RWPE2 (cell line): ENCODE measurements around the gene RNF150.

ENCODE experiments used
- ATAC-seq: fragments of 200-7000 bp; cut with Tn5 transposase; 3 replicates; pipeline ENCODE4 v1.9.1; 2021; ENCODE audit warnings: low read depth
- DNase-seq: peaks from one replicate; pipeline ENCODE4 v3.0.0-alpha.2; 2020; ENCODE audit warnings: low spot score
- H3K27ac ChIP-seq: fragments of 450-650 bp; 2 replicates; pipeline ENCODE4 v1.5.1; 2017; ENCODE audit warnings: mild to moderate bottlenecking; ENCODE audit not compliant: poor library complexity, severe bottlenecking
- H3K27me3 ChIP-seq: fragments of 250-450 bp; sonication (Bioruptor Pico); 2 replicates; pipeline ENCODE4 v1.5.1; 2021; ENCODE audit warnings: mild to moderate bottlenecking, moderate library complexity; ENCODE audit not compliant: insufficient read depth, poor library complexity, severe bottlenecking
- H3K36me3 ChIP-seq: fragments of 250-450 bp; sonication (Bioruptor Pico); 2 replicates; pipeline ENCODE4 v1.5.1; 2020; ENCODE audit warnings: low read depth, mild to moderate bottlenecking, moderate library complexity
- H3K4me1 ChIP-seq: fragments of 250-450 bp; sonication (Bioruptor Pico); 2 replicates; pipeline ENCODE4 v1.5.1; 2021; ENCODE audit warnings: mild to moderate bottlenecking, moderate library complexity; ENCODE audit not compliant: insufficient read depth, poor library complexity, severe bottlenecking
- H3K4me3 ChIP-seq: fragments of 250-450 bp; sonication (Bioruptor Pico); 2 replicates; pipeline ENCODE4 v1.5.1; 2021; ENCODE audit warnings: mild to moderate bottlenecking, moderate library complexity; ENCODE audit not compliant: severe bottlenecking
- H3K9me3 ChIP-seq: fragments of 250-450 bp; sonication (Bioruptor Pico); 2 replicates; pipeline ENCODE4 v1.5.1; 2021; ENCODE audit warnings: mild to moderate bottlenecking, moderate library complexity; ENCODE audit not compliant: severe bottlenecking
- CTCF ChIP-seq: fragments of 450-650 bp; IDR thresholded peaks from one replicate; pipeline ENCODE4 v1.5.1; 2017; ENCODE audit warnings: mild to moderate bottlenecking, moderate library complexity; ENCODE audit not compliant: poor library complexity, severe bottlenecking

The RNF150 gene

GRCh38 chr4:140903522-140904475, 229.5 kb downstream of the RNF150 start:
- H3K9me3 ChIP-seq: no peaks in the 10 kb centered on the region
- no peak for DNase-seq
- no peak overlapping the region for H3K27ac ChIP-seq
- H3K4me1 ChIP-seq: no peaks in the 10 kb centered on the region
- no peak for TF ChIP-seq CTCF
- ATAC-seq: no peak
- H3K36me3 ChIP-seq: no peaks in the 10 kb centered on the region
- no peak overlapping the region for H3K4me3 ChIP-seq
- no peaks in the 10 kb centered on the region for H3K27me3 ChIP-seq

DNA sequence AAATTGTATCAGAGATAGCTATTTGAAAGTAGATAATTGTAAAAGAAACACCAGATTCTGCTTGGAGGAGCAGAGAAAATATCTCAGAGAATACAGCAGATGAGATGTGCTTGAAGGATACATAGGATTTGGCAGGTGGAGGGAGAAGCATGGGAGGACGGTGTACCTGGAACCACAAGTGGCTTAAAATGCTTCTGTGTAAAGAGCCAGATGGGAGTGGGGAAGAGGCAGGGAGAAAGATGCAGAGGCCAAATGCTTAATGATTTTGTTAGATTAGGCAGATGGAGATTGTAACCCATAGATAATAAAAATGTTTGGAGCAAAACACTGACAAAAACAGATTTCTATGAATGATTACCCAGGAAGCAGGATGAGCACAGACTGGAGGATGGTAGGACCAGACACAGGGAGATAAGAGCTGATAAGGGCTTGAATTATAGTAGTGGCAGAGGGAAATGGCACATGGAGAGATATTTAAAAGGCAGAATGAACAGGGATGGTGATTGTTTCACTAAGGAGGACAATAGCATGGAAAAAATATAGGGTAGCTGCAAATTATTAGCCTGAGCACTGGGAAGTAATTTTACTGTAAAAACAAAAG, 231.4 kb downstream of the RNF150 start:
- H3K4me3 ChIP-seq: no peak overlapping the region
- no peaks in the 10 kb centered on the region for H3K36me3 ChIP-seq
- H3K27me3 ChIP-seq: no peaks in the 10 kb centered on the region
- no peak overlapping the region for H3K27ac ChIP-seq
- DNase-seq: no peak
- H3K4me1 ChIP-seq: no peaks in the 10 kb centered on the region
- H3K9me3 ChIP-seq: no peaks in the 10 kb centered on the region
- no peak for ATAC-seq
- no peak for TF ChIP-seq CTCF

GRCh38 chr4:140893939-140894338, 239.3 kb downstream of the RNF150 start:
- H3K36me3 ChIP-seq: no peaks in the 10 kb centered on the region
- H3K4me3 ChIP-seq: no peak overlapping the region
- no peak for DNase-seq
- H3K27me3 ChIP-seq: peaks cover 3% of the 10 kb centered on the region
- H3K4me1 ChIP-seq: no peaks in the 10 kb centered on the region
- no peak for TF ChIP-seq CTCF
- no peaks in the 10 kb centered on the region for H3K9me3 ChIP-seq
- no peak overlapping the region for H3K27ac ChIP-seq
- ATAC-seq: no peak

GRCh38 chr4:140888054-140888453, 245.2 kb downstream of the RNF150 start:
- DNase-seq (no peak), ATAC-seq (no peak)
- no peak overlapping the region for H3K4me3 ChIP-seq
- H3K4me1 ChIP-seq: no peaks in the 10 kb centered on the region
- H3K27me3 ChIP-seq: peaks cover under 1% of the 10 kb centered on the region
- no peaks in the 10 kb centered on the region for H3K36me3 ChIP-seq
- no peak overlapping the region for H3K27ac ChIP-seq
- no peaks in the 10 kb centered on the region for H3K9me3 ChIP-seq
- no peak for TF ChIP-seq CTCF

DNA sequence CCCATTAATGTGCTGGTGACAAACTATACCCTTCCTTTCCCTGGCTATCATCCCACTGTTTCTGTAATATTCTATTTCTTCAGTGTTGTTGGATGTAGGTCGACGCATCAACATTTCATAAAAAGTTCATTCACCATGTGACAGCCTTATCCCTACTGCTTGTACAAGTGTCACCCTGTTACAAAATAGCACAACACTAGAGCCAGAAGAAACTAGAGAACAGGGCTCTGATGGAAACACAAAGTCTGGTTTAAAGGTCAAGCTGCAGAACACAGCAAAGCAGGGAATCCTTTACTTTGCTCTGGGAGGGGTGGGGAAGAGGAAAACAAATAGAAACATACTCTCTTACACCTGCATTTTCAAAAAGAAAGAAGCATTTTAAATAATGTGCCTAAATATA, 245.8 kb downstream of the RNF150 start:
- ATAC-seq (no peak), DNase-seq (no peak)
- no peaks in the 10 kb centered on the region for H3K27me3 ChIP-seq
- H3K36me3 ChIP-seq: no peaks in the 10 kb centered on the region
- no peak for TF ChIP-seq CTCF
- no peak overlapping the region for H3K4me3 ChIP-seq
- H3K27ac ChIP-seq: no peak overlapping the region
- no peaks in the 10 kb centered on the region for H3K4me1 ChIP-seq
- H3K9me3 ChIP-seq: no peaks in the 10 kb centered on the region
